ENCODE measurements around the gene PDZRN3. TPM values are rescaled to one million over a fixed set of nuclear protein-coding genes. Genes with fewer than 3 reads are reported as not detected.

PDZRN3 gene
- total and polyA plus RNA-seq, 2 experiments from 2014 or later: 7.5 to 14.0 TPM

DNA sequence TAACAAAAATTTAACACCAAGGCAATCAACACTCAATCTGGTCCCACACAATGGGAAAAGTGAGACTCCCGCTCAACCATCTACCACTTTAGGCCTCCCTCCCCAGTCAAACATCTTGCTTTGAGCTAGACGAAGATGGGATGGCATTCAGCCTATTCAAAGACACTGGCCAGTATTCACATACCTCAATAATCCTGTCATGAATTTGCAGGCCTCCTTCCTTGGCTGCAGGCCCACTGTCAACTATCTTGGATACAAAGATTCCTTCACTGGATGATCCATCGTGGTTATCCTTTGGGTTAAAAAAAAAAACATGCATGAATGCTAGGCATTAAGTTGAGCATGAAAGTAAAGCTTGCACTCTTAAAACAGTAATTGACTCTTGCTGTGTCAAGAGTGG, 22.6 kb downstream of the PDZRN3 start:
- no peaks in the 10 kb centered on the region for H3K9me2 ChIP-seq (ENCODE audit: insufficient read depth)
- H3K79me2 ChIP-seq (replicated peaks; ENCODE audit: insufficient read depth): no peaks in the 10 kb centered on the region
- H3F3A ChIP-seq (replicated peaks; ENCODE audit: low read depth): no peaks in the 10 kb centered on the region
- H3K4me1 ChIP-seq (ENCODE audit: insufficient read depth): peaks cover 28% of the 10 kb centered on the region
- no peaks in the 10 kb centered on the region for H3K27me3 ChIP-seq (ENCODE audit: insufficient read depth)
- Mint-ChIP-seq H3K27ac (no peak overlapping the region), H3K4me3 (no peak overlapping the region), H3K9me3 (no peaks in the 10 kb centered on the region), H3K36me3 (ENCODE audit: low read depth) (peaks cover 5% of the 10 kb centered on the region; the same call in 2 of the 3 replicates), H3K4me1 (peaks cover 7% of the 10 kb centered on the region), H3K27me3 (ENCODE audit: insufficient read depth, low read depth, poor library complexity) (peaks cover 2% of the 10 kb centered on the region)
- DNase-seq (ENCODE audit: low spot score): no peak
- ATAC-seq: no peak
- H2AFZ ChIP-seq: no peak overlapping the region
- no peak overlapping the region for H3K27ac ChIP-seq (ENCODE audit: low read depth)
- H4K20me1 ChIP-seq (replicated peaks; ENCODE audit: insufficient read depth): no peaks in the 10 kb centered on the region; the same call in 1 of the 2 replicates
- no peaks in the 10 kb centered on the region for H3K36me3 ChIP-seq (ENCODE audit: insufficient read depth)
- TF ChIP-seq ZNF331 (CRISPR knock-in tag; IDR thresholded peaks at IDR 0.05; ENCODE audit: low read depth) (no peak), POLR2AphosphoS5 (IDR thresholded peaks at IDR 0.05; ENCODE audit: low read depth) (no peak)
- H3K4me2 ChIP-seq: no peak overlapping the region
- no peak overlapping the region for H3K4me3 ChIP-seq

GRCh38 chr3:73601481-73601880, 23.3 kb downstream of the PDZRN3 start:
- no peak overlapping the region for H3K27ac ChIP-seq (ENCODE audit: low read depth)
- no peak overlapping the region for H3K4me3 Mint-ChIP-seq
- H3K79me2 ChIP-seq (replicated peaks; ENCODE audit: insufficient read depth): no peaks in the 10 kb centered on the region
- H3K36me3 ChIP-seq (ENCODE audit: insufficient read depth): no peaks in the 10 kb centered on the region
- no peak overlapping the region for H3K4me2 ChIP-seq
- no peak overlapping the region for H2AFZ ChIP-seq
- ATAC-seq: no peak
- H3K4me3 ChIP-seq: no peak overlapping the region
- no peaks in the 10 kb centered on the region for H3K27me3 ChIP-seq (ENCODE audit: insufficient read depth)
- H3F3A ChIP-seq (replicated peaks; ENCODE audit: low read depth): no peaks in the 10 kb centered on the region
- peaks cover 28% of the 10 kb centered on the region for H3K4me1 ChIP-seq (ENCODE audit: insufficient read depth)
- DNase-seq (ENCODE audit: low spot score): no peak
- no peak overlapping the region for H3K27ac Mint-ChIP-seq
- peaks cover 7% of the 10 kb centered on the region for H3K4me1 Mint-ChIP-seq
- H3K9me2 ChIP-seq (ENCODE audit: insufficient read depth): no peaks in the 10 kb centered on the region
- peaks cover 3% of the 10 kb centered on the region; the same call in 2 of the 3 replicates for H3K36me3 Mint-ChIP-seq (ENCODE audit: low read depth)
- H3K9me3 Mint-ChIP-seq: no peaks in the 10 kb centered on the region
- no peaks in the 10 kb centered on the region for H3K27me3 Mint-ChIP-seq (ENCODE audit: insufficient read depth, low read depth, poor library complexity)
- H4K20me1 ChIP-seq (replicated peaks; ENCODE audit: insufficient read depth): no peaks in the 10 kb centered on the region
- no peak for TF ChIP-seq STAT1 (IDR thresholded peaks at IDR 0.05; ENCODE audit: unreplicated experiment)
- TF ChIP-seq ZNF114 (CRISPR knock-in tag; IDR thresholded peaks at IDR 0.05): no peak
- TF ChIP-seq EZH2phosphoT487 (IDR thresholded peaks at IDR 0.05; ENCODE audit: unreplicated experiment): no peak
- TF ChIP-seq, protein P1, sequence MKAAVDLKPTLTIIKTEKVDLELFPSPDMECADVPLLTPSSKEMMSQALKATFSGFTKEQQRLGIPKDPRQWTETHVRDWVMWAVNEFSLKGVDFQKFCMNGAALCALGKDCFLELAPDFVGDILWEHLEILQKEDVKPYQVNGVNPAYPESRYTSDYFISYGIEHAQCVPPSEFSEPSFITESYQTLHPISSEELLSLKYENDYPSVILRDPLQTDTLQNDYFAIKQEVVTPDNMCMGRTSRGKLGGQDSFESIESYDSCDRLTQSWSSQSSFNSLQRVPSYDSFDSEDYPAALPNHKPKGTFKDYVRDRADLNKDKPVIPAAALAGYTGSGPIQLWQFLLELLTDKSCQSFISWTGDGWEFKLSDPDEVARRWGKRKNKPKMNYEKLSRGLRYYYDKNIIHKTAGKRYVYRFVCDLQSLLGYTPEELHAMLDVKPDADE (IDR thresholded peaks at IDR 0.05): no peak
- no peak for TF ChIP-seq POLR2AphosphoS5 (IDR thresholded peaks at IDR 0.05; ENCODE audit: low read depth)
- no peak for TF ChIP-seq JUNB (IDR thresholded peaks at IDR 0.05; ENCODE audit: unreplicated experiment)
- TF ChIP-seq CREB1 (CRISPR knock-in tag; IDR thresholded peaks at IDR 0.05; ENCODE audit: low read depth): no peak
- no peak for TF ChIP-seq ZNF331 (CRISPR knock-in tag; IDR thresholded peaks at IDR 0.05; ENCODE audit: low read depth)
- no peak for TF ChIP-seq REST (IDR thresholded peaks at IDR 0.05; ENCODE audit: unreplicated experiment)
- TF ChIP-seq, protein P2, sequence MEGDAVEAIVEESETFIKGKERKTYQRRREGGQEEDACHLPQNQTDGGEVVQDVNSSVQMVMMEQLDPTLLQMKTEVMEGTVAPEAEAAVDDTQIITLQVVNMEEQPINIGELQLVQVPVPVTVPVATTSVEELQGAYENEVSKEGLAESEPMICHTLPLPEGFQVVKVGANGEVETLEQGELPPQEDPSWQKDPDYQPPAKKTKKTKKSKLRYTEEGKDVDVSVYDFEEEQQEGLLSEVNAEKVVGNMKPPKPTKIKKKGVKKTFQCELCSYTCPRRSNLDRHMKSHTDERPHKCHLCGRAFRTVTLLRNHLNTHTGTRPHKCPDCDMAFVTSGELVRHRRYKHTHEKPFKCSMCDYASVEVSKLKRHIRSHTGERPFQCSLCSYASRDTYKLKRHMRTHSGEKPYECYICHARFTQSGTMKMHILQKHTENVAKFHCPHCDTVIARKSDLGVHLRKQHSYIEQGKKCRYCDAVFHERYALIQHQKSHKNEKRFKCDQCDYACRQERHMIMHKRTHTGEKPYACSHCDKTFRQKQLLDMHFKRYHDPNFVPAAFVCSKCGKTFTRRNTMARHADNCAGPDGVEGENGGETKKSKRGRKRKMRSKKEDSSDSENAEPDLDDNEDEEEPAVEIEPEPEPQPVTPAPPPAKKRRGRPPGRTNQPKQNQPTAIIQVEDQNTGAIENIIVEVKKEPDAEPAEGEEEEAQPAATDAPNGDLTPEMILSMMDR (conservative IDR thresholded peaks at IDR 0.05; ENCODE audit: low read depth in 2 of 2): no peak
- no peak for TF ChIP-seq EZH2 (IDR thresholded peaks at IDR 0.05; ENCODE audit: low read depth, unreplicated experiment)
- no peak for TF ChIP-seq NANOG (IDR thresholded peaks at IDR 0.05; ENCODE audit: borderline replicate concordance)
